GM18909 (cell line): ENCODE data around the gene NPFFR1.

ENCODE experiments used
- ATAC-seq: cut with Tn5 transposase; IDR thresholded peaks from one replicate; pipeline ENCODE4 v1.9.1; 2021; ENCODE audit warnings: mild to moderate bottlenecking; ENCODE audit not compliant: unreplicated experiment, poor library complexity

Gene NPFFR1

DNA sequence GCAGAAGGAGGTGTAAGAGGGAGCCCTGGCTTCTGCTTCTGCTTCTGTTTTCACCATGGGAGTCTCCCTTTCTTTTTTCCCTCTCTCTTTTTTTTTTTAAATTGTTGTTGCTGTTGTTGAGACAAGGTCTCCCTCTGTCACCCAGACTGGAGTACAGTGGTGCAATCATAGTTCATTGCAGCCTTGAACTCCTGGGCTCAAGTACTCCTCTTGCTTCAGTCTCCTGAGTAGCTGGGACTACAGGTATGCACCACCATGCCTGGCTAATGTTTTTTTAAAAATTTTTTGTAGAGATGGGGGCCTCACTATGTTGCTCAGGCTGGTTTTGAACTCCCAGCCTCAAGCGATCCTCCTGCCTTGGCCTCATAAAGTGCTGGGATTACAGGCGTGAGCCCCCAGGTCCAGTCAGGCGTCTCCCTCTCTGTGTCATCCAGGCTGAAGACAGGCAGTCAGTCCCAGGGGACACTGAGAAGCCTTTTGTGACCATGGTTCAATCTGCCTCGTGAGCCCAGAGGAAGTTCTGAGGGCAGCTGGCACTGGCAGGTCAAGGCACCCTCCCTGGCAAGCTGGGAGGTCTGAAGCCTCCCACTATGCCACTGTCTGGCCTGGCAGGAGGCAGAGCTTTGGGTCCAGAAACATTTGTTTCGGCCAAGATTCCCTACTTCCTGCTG is 33.6 kb upstream of the NPFFR1 start:
- no peak for ATAC-seq

DNA sequence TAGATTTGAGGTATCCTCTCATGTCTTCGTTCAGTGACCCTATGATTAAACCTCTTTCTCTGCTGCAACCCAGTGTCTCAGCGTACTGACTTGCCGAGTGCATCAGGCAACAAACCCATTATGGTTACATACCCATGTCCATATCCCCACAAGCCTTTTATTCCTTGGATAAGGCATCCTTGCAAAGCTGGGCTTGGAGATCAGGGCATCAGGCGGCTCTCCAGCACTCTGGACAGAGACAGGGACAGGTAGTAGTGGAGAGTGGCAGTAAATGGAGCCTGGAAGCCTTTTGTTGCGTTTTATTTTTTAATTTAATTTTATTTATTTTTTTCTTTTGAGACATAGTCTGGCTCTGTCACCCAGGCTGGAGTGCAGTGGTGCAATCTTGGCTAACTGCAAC is 32.0 kb upstream of the NPFFR1 start:
- ATAC-seq: no peak

- no peak for ATAC-seq
Measured at GRCh38 chr10:70315276-70315675, 31.5 kb upstream of the NPFFR1 start.

DNA sequence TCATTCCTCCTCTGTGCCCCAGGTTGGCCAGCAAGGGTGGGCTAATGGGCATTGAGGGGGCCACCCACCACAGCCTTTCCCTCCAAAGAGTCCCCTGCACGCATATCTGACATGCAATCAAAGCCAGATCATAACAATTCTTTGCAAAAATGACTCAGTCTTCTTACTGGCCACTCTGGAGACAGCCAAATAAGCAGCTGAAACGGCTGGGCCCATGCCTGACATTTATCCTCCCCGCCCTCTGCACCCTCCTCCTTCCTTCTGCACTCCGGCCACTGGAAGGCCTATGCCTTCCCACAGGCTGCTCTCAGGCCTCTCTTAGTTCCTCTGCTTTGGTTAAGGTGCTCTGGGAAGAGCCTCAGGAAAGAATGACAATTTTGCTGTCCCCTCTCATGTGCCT is 29.2 kb upstream of the NPFFR1 start:
- ATAC-seq: no peak

GRCh38 chr10:70312249-70312648 is 28.4 kb upstream of the NPFFR1 start:
- ATAC-seq: no peak

- no peak for ATAC-seq
Measured at GRCh38 chr10:70311698-70312097, 27.9 kb upstream of the NPFFR1 start.

- ATAC-seq: no peak
Measured at GRCh38 chr10:70309661-70310060, 25.9 kb upstream of the NPFFR1 start.

GRCh38 chr10:70308121-70309060 is 24.6 kb upstream of the NPFFR1 start:
- ATAC-seq: no peak

GRCh38 chr10:70306886-70307520 is 23.2 kb upstream of the NPFFR1 start:
- no peak for ATAC-seq

DNA sequence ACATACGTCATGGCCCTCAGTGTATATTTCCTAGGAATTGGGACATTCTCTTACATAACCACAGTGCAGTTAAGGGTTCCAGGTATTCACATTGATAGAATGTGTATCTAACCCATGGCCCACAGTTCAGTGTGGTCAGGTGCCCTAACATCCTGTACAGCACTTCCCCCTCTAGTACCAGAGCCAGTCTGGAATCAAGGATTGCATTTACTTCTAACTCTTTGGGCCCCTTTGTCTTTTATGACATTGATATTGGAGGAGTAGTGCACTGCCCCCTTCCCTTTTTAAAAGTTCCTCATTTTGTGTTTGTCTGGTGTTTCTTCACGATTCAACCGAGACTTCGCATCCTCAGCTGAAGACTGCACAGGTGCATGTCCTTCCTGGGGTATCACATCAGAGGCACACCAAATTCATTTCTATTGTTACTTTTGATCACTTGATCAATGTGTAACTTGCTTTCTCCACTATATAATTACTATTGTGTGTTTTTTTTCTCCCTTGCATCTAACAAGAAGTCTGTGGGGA is 22.4 kb upstream of the NPFFR1 start:
- no peak for ATAC-seq

- no peak for ATAC-seq
Measured at GRCh38 chr10:70303730-70304129, 19.9 kb upstream of the NPFFR1 start.

GRCh38 chr10:70302292-70302691 is 18.5 kb upstream of the NPFFR1 start:
- ATAC-seq: no peak

- no peak for ATAC-seq
Measured at GRCh38 chr10:70300908-70301597, 17.2 kb upstream of the NPFFR1 start.

DNA sequence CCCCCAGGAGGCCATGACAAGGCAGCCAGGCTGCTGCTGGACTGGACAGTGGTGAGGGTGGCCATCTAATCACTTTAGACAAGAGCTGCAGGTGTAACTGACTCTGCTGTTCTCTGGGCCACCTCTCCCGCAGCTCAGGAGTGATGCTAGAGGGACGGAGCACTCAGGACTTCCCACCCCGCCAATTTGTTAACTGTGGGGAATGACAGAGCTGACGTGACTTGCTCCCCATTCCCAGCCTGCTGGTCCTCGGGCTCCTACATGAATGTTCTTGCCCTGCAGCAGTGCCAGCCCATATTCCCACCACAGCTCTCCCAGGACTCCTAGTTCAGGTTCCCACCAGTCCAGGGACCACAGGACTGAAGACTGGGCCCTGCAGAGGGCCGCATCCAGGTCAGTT is 16.7 kb upstream of the NPFFR1 start:
- no peak for ATAC-seq

DNA sequence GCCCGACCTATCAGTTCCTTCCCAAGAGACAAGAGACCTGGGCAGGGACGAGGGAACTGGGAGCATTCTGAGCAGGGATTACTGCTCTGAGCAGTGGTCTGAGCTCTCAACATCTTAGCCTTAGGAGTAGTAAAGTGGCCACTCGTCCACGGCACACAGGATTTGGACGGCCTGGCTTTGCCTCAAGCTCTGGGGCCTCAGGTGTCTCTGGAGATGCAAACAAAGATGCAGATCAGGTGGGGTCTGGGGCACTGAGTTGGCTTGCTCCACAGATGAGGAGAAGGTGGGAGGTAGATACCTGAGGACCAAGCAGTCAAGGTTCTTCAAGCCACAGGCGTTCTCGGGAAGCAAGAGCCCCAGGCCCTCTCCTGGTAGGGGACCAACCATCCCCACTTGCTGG is 16.1 kb upstream of the NPFFR1 start:
- ATAC-seq: no peak

- no peak for ATAC-seq
Measured at GRCh38 chr10:70298393-70298792, 14.6 kb upstream of the NPFFR1 start.

DNA sequence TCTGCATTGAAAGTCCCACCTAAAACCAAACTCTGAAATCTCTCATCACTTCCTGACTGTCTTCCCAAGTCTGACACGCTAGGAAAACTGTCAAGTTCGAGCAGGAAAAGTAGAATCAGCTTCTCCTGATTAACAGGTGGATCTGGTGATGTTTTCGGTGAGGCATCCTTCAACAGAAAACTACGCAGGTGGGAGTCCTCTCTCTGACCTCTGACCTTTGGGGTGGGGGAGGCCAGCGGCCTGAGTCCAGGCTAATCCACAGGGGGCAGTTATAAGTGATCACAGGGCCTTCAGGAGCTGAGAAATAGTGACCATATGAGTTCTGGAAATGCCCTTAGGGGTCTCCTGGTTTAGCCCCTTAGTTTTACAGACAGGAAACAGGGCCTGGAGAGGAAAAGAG is 13.4 kb upstream of the NPFFR1 start:
- ATAC-seq: no peak

- ATAC-seq: no peak
Measured at GRCh38 chr10:70296406-70296899, 12.6 kb upstream of the NPFFR1 start.

DNA sequence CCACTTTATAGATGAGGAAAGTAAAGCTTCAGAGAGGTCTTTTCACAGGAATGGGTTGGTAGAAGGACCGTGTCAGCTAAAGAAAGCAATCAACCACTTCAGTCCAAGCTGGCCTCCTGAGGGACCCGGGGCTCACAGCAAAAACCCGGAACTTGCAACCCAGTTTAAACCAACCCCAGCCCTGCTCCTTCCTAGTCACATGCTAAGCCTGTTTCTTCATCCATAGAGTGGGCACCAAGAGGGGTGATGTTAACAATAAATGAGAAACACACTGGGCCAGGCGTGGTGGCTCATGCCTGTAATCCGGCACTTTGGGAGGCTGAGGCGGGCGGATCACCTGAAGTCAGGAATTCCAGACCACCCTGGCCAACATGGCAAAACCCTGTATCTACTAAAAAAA is 12.1 kb upstream of the NPFFR1 start:
- ATAC-seq: no peak

DNA sequence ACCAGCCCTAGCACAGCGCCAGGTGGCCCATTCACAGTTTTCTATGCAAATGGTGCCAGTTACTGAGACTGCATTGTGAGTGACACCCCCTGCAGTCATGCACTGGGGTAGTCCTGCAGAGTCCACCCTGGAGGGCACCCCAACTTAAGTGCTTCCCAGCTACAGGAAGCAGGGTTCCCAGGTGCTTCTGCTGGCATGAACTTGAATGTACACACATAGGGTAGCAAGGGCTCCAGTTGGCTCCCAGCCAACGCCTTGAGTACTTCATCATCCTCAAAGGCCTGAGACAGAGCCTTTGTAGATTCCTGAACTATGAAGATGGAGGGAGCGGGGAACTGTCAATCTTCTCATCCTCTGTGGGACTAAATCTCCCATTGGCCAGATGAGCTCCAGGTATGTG is 11.5 kb upstream of the NPFFR1 start:
- no peak for ATAC-seq
